Caco-2 (cell line): ENCODE data around the gene PRAMEF5. TPM values are rescaled to one million over a fixed set of nuclear protein-coding genes. Genes with fewer than 3 reads are reported as not detected.
"Not testable (repeated sequence)": the region's sequence is repeated elsewhere in the genome, so short reads cannot be mapped to it uniquely, and the experiment has no call there.

Experiments
- BruUV-seq: library from RNA; stranded (reverse); fragments of 400-500 nt; replicated peaks from 2 replicates; lab custom pipeline; 2021; lab: Mats Ljungman, UMichigan
- CTCF ChIA-PET: fragments of 300-600 bp; sonication (Branson Sonifier 250); formaldehyde crosslinking; loops from one replicate; lab custom pipeline; 2022; ENCODE audit warnings: antibody characterized with exemption; lab: Charles Lee
- POLR2A ChIA-PET: fragments of 300-600 bp; sonication (Branson Sonifier 250); formaldehyde crosslinking; loops from one replicate; lab custom pipeline; 2022; ENCODE audit warnings: antibody characterized with exemption; lab: Charles Lee
- DNase-seq, 2 experiments: peaks; one replicate each; pipeline versions ENCODE4 v3.0.0 to v3.0.0-alpha.2; 2020 to 2022
- H3K27me3 ChIP-seq: replicated peaks from 2 replicates; pipeline ENCODE4 v1.6.0; 2011; ENCODE audit warnings: low read length; ENCODE audit not compliant: control insufficient read depth, insufficient read depth
- H3K36me3 ChIP-seq: 2 replicates; pipeline ENCODE4 v1.5.1; 2011; ENCODE audit warnings: low read length; ENCODE audit not compliant: control insufficient read depth, insufficient read depth
- H3K4me1 ChIP-seq: fragments of 250-450 bp; sonication (Bioruptor Pico); 2 replicates; pipeline ENCODE4 v1.5.1; 2020; ENCODE audit warnings: mild to moderate bottlenecking
- H3K4me3 ChIP-seq: 2 replicates; pipeline ENCODE4 v1.5.1; 2011; ENCODE audit warnings: low read depth, mild to moderate bottlenecking, control low read depth, low read length
- H3K9me3 ChIP-seq: fragments of 250-450 bp; sonication (Bioruptor Pico); 2 replicates; pipeline ENCODE4 v1.5.1; 2020; ENCODE audit warnings: mild to moderate bottlenecking, moderate library complexity
- H3K27ac Mint-ChIP-seq: one replicate; pipeline ENCODE4 v1.8.0; 2022; ENCODE audit warnings: mixed read lengths; ENCODE audit not compliant: unreplicated experiment
- H3K27me3 Mint-ChIP-seq: one replicate; pipeline ENCODE4 v1.8.0; 2022; ENCODE audit warnings: mixed read lengths; ENCODE audit not compliant: insufficient read depth, unreplicated experiment
- H3K36me3 Mint-ChIP-seq: one replicate; pipeline ENCODE4 v1.8.0; 2022; ENCODE audit warnings: mild to moderate bottlenecking, mixed read lengths; ENCODE audit not compliant: insufficient read depth, unreplicated experiment
- H3K4me1 Mint-ChIP-seq: one replicate; pipeline ENCODE4 v1.8.0; 2022; ENCODE audit warnings: low read depth, mixed read lengths; ENCODE audit not compliant: unreplicated experiment
- H3K4me3 Mint-ChIP-seq: one replicate; pipeline ENCODE4 v1.8.0; 2022; ENCODE audit warnings: mild to moderate bottlenecking, moderate library complexity, mixed read lengths; ENCODE audit not compliant: unreplicated experiment
- H3K9me3 Mint-ChIP-seq: one replicate; pipeline ENCODE4 v1.8.0; 2022; ENCODE audit warnings: mixed read lengths; ENCODE audit not compliant: unreplicated experiment
- intact Hi-C: fragments of 100-400 bp; cut with micrococcal nuclease; formaldehyde crosslinking; loops from one replicate; pipeline ENCODE4 v1.10.0; 2022; ENCODE audit not compliant: unreplicated experiment
- total RNA-seq: library from RNA; stranded (reverse); gene quantifications from 2 replicates; pipeline ENCODE4 v1.2.3, GENCODE V29; 2022

Gene PRAMEF5
- total RNA-seq, 1 experiment from 2014 or later = not detected

- DNase-seq, H3K9me3 Mint-ChIP-seq, POLR2A ChIA-PET: not testable (repeated sequence)
Observed at GRCh38 chr1:13245841-13246553, 8.0 kb upstream of the PRAMEF5 start.

GRCh38 chr1:13246554-13246871 is 7.5 kb upstream of the PRAMEF5 start:
- H3K27ac Mint-ChIP-seq, intact Hi-C loops, H3K36me3 ChIP-seq, CTCF ChIA-PET, POLR2A ChIA-PET, H3K4me3 Mint-ChIP-seq, H3K36me3 Mint-ChIP-seq, H3K4me1 ChIP-seq, H3K27me3 ChIP-seq, H3K4me1 Mint-ChIP-seq, H3K9me3 ChIP-seq, H3K4me3 ChIP-seq, BruUV-seq, DNase-seq, H3K27me3 Mint-ChIP-seq, H3K9me3 Mint-ChIP-seq: not testable (repeated sequence)

More at GRCh38 chr1:13245841-13246553, 8.0 kb upstream of the PRAMEF5 start:
- BruUV-seq, H3K4me1 Mint-ChIP-seq, H3K27me3 ChIP-seq, H3K27ac Mint-ChIP-seq, H3K27me3 Mint-ChIP-seq, H3K36me3 Mint-ChIP-seq, H3K4me3 ChIP-seq, H3K4me3 Mint-ChIP-seq, H3K9me3 ChIP-seq, H3K36me3 ChIP-seq, intact Hi-C loops, CTCF ChIA-PET, H3K4me1 ChIP-seq: not testable (repeated sequence)

GRCh38 chr1:13247122-13247521 is 6.9 kb upstream of the PRAMEF5 start:
- not testable (repeated sequence) for DNase-seq

GRCh38 chr1:13265124-13265523 is 11.1 kb downstream of the PRAMEF5 start:
- intact Hi-C loops, DNase-seq, H3K36me3 Mint-ChIP-seq, H3K27me3 Mint-ChIP-seq, H3K9me3 Mint-ChIP-seq, CTCF ChIA-PET, H3K4me1 Mint-ChIP-seq, BruUV-seq, POLR2A ChIA-PET, H3K27me3 ChIP-seq, H3K36me3 ChIP-seq, H3K27ac Mint-ChIP-seq, H3K4me1 ChIP-seq, H3K4me3 ChIP-seq, H3K9me3 ChIP-seq, H3K4me3 Mint-ChIP-seq: not testable (repeated sequence)

More at GRCh38 chr1:13247122-13247521, 6.9 kb upstream of the PRAMEF5 start:
- BruUV-seq, H3K27me3 ChIP-seq, H3K4me3 Mint-ChIP-seq, H3K27ac Mint-ChIP-seq, H3K27me3 Mint-ChIP-seq, H3K9me3 Mint-ChIP-seq, H3K4me1 ChIP-seq, H3K4me3 ChIP-seq, H3K36me3 Mint-ChIP-seq, CTCF ChIA-PET, H3K36me3 ChIP-seq, POLR2A ChIA-PET, H3K9me3 ChIP-seq, H3K4me1 Mint-ChIP-seq, intact Hi-C loops: not testable (repeated sequence)

- H3K4me3 Mint-ChIP-seq, intact Hi-C loops, H3K36me3 Mint-ChIP-seq, H3K27me3 Mint-ChIP-seq, H3K4me1 ChIP-seq, H3K9me3 Mint-ChIP-seq, H3K4me3 ChIP-seq, H3K9me3 ChIP-seq, CTCF ChIA-PET, H3K36me3 ChIP-seq, POLR2A ChIA-PET, H3K27me3 ChIP-seq, H3K27ac Mint-ChIP-seq, BruUV-seq, DNase-seq, H3K4me1 Mint-ChIP-seq: not testable (repeated sequence)
Observed at GRCh38 chr1:13277016-13277415, 23.0 kb downstream of the PRAMEF5 start.

GRCh38 chr1:13279617-13280016 is 25.6 kb downstream of the PRAMEF5 start:
- H3K4me3 ChIP-seq, H3K9me3 Mint-ChIP-seq, H3K36me3 ChIP-seq, H3K27me3 Mint-ChIP-seq, H3K27me3 ChIP-seq, H3K36me3 Mint-ChIP-seq, H3K4me3 Mint-ChIP-seq, POLR2A ChIA-PET, BruUV-seq, H3K27ac Mint-ChIP-seq, H3K9me3 ChIP-seq, H3K4me1 Mint-ChIP-seq, H3K4me1 ChIP-seq, intact Hi-C loops, CTCF ChIA-PET, DNase-seq: not testable (repeated sequence)

- H3K4me3 ChIP-seq, H3K27me3 ChIP-seq, H3K9me3 Mint-ChIP-seq, CTCF ChIA-PET, H3K4me1 Mint-ChIP-seq, intact Hi-C loops, H3K9me3 ChIP-seq, H3K27ac Mint-ChIP-seq, H3K4me3 Mint-ChIP-seq, H3K36me3 ChIP-seq, H3K4me1 ChIP-seq, H3K36me3 Mint-ChIP-seq, DNase-seq, BruUV-seq, H3K27me3 Mint-ChIP-seq, POLR2A ChIA-PET: not testable (repeated sequence)
Observed at GRCh38 chr1:13285037-13285436, 31.0 kb downstream of the PRAMEF5 start, which contains the start of gene PRAMEF8. TSS of gene PRAMEF8 (minus strand) at chr1:13285137. CDS start at chr1:13284091, 1,046 bp downstream.
